Stimulated activated CD8-positive, alpha-beta memory T cell treated with anti-CD3 and anti-CD28 coated beads, Interleukin-15, amount 100 ng/mL, for 1 hour (primary cell): ENCODE results near the gene FMN1.

Experiments
- DNase-seq: peaks from one replicate; pipeline ENCODE4 v3.0.0-alpha.2; 2020; ENCODE audit warnings: low read depth

The FMN1 gene

GRCh38 chr15:33013827-33014445 is 180.6 kb downstream of the FMN1 start:
- no peak for DNase-seq

GRCh38 chr15:33011976-33012375 is 182.5 kb downstream of the FMN1 start:
- DNase-seq: no peak

GRCh38 chr15:33009603-33010002 is 184.9 kb downstream of the FMN1 start:
- no peak for DNase-seq

GRCh38 chr15:33009026-33009425 is 185.5 kb downstream of the FMN1 start:
- DNase-seq: no peak

GRCh38 chr15:33008284-33008995 is 186.1 kb downstream of the FMN1 start:
- DNase-seq: no peak

GRCh38 chr15:33007303-33007855 is 187.1 kb downstream of the FMN1 start:
- no peak for DNase-seq

- DNase-seq: no peak
Measured at GRCh38 chr15:33005582-33005981, 188.9 kb downstream of the FMN1 start.

- DNase-seq: no peak
Measured at GRCh38 chr15:33001926-33002325, 192.6 kb downstream of the FMN1 start.

GRCh38 chr15:32998979-32999672 is 195.4 kb downstream of the FMN1 start:
- no peak for DNase-seq

- DNase-seq: no peak
Measured at GRCh38 chr15:32998182-32998581, 196.3 kb downstream of the FMN1 start.

- no peak for DNase-seq
Measured at GRCh38 chr15:32994810-32995424, 199.6 kb downstream of the FMN1 start.

- no peak for DNase-seq
Measured at GRCh38 chr15:32993285-32993684, 201.2 kb downstream of the FMN1 start.

- no peak for DNase-seq
Measured at GRCh38 chr15:32991619-32992111, 202.8 kb downstream of the FMN1 start.

- DNase-seq: no peak
Measured at GRCh38 chr15:32990071-32990470, 204.4 kb downstream of the FMN1 start.

- DNase-seq: no peak
Measured at GRCh38 chr15:32987067-32987466, 207.4 kb downstream of the FMN1 start.

- DNase-seq: no peak
Measured at GRCh38 chr15:32986147-32986546, 208.4 kb downstream of the FMN1 start.

- no peak for DNase-seq
Measured at GRCh38 chr15:32983679-32984078, 210.8 kb downstream of the FMN1 start.

GRCh38 chr15:32982001-32982400 is 212.5 kb downstream of the FMN1 start:
- DNase-seq: no peak

GRCh38 chr15:32981536-32981935 is 213.0 kb downstream of the FMN1 start:
- no peak for DNase-seq

GRCh38 chr15:32979710-32980109 is 214.8 kb downstream of the FMN1 start:
- no peak for DNase-seq

GRCh38 chr15:32977506-32977905 is 217.0 kb downstream of the FMN1 start:
- no peak for DNase-seq

- DNase-seq: no peak
Measured at GRCh38 chr15:32974691-32975090, 219.8 kb downstream of the FMN1 start.
